ENCODE results near the gene QKI. TPM values are rescaled to one million over a fixed set of nuclear protein-coding genes. Genes with fewer than 3 reads are reported as not detected.

QKI gene
- total RNA-seq, 1 donor from 2014 or later, result 204 TPM

GRCh38 chr6:163545370-163545769 lies 130.9 kb downstream of the QKI start:
- Histone ChIP-seq H3K27ac (ENCODE audit: low read depth, low read length) (no peak overlapping the region), H3K4me2 (ENCODE audit: low read length) (no peak overlapping the region), H3K79me2 (ENCODE audit: insufficient read depth, low read length) (peaks cover 96% of the 10 kb centered on the region), H3K4me3 (ENCODE audit: insufficient read depth, low read depth, low read length) (no peak overlapping the region), H3K9ac (ENCODE audit: low read length) (no peak overlapping the region), H3K4me1 (ENCODE audit: insufficient read depth, low read length) (no peaks in the 10 kb centered on the region), H2AFZ (ENCODE audit: low read depth, low read length) (no peak overlapping the region), H3K9me3 (ENCODE audit: insufficient read depth, low read depth, low read length) (no peaks in the 10 kb centered on the region), H3K36me3 (ENCODE audit: insufficient read depth, low read length) (no peaks in the 10 kb centered on the region), H3K27me3 (ENCODE audit: insufficient read depth, low read length) (no peaks in the 10 kb centered on the region), H4K20me1 (ENCODE audit: insufficient read depth, low read length) (peaks cover 54% of the 10 kb centered on the region)
- H3K27ac Mint-ChIP-seq (ENCODE audit: unreplicated experiment), result no peak overlapping the region
- H3K4me3 Mint-ChIP-seq (ENCODE audit: unreplicated experiment), result no peak overlapping the region
- DNase-seq (ENCODE audit: low read depth) (no peak), FAIRE-seq (no peak)
- TF ChIP-seq CTCF (IDR thresholded peaks at IDR 0.05; ENCODE audit: insufficient read depth, low read depth, low read length) (no peak), EZH2 (IDR thresholded peaks at IDR 0.05; ENCODE audit: insufficient read depth, low read length) (no peak)
- no peaks in the 10 kb centered on the region for H3K9me3 Mint-ChIP-seq (ENCODE audit: unreplicated experiment)
- peaks cover 17% of the 10 kb centered on the region for H3K4me1 Mint-ChIP-seq (ENCODE audit: low read depth, unreplicated experiment)
- peaks cover 4% of the 10 kb centered on the region for H3K36me3 Mint-ChIP-seq (ENCODE audit: low read depth, unreplicated experiment)
- H3K27me3 Mint-ChIP-seq (ENCODE audit: low read depth, unreplicated experiment), result no peaks in the 10 kb centered on the region

- Mint-ChIP-seq H3K4me1 (ENCODE audit: low read depth, unreplicated experiment) (peaks cover 17% of the 10 kb centered on the region), H3K36me3 (ENCODE audit: low read depth, unreplicated experiment) (peaks cover 6% of the 10 kb centered on the region), H3K27ac (ENCODE audit: unreplicated experiment) (no peak overlapping the region), H3K9me3 (ENCODE audit: unreplicated experiment) (no peaks in the 10 kb centered on the region), H3K27me3 (ENCODE audit: low read depth, unreplicated experiment) (no peaks in the 10 kb centered on the region), H3K4me3 (ENCODE audit: unreplicated experiment) (no peak overlapping the region)
- DNase-seq (ENCODE audit: low read depth) (no peak), FAIRE-seq (peak; percentile 23)
- H4K20me1 ChIP-seq (ENCODE audit: insufficient read depth, low read length), result peaks cover 59% of the 10 kb centered on the region
- no peaks in the 10 kb centered on the region for H3K27me3 ChIP-seq (ENCODE audit: insufficient read depth, low read length)
- no peak overlapping the region for H2AFZ ChIP-seq (ENCODE audit: low read depth, low read length)
- no peak overlapping the region for H3K4me3 ChIP-seq (ENCODE audit: insufficient read depth, low read depth, low read length)
- no peaks in the 10 kb centered on the region for H3K36me3 ChIP-seq (ENCODE audit: insufficient read depth, low read length)
- TF ChIP-seq EZH2 (IDR thresholded peaks at IDR 0.05; ENCODE audit: insufficient read depth, low read length) (no peak), CTCF (IDR thresholded peaks at IDR 0.05; ENCODE audit: insufficient read depth, low read depth, low read length) (no peak)
- H3K27ac ChIP-seq (ENCODE audit: low read depth, low read length), result no peak overlapping the region
- H3K4me2 ChIP-seq (ENCODE audit: low read length), result no peak overlapping the region
- no peaks in the 10 kb centered on the region for H3K9me3 ChIP-seq (ENCODE audit: insufficient read depth, low read depth, low read length)
- H3K79me2 ChIP-seq (ENCODE audit: insufficient read depth, low read length), result peaks cover 90% of the 10 kb centered on the region
- no peak overlapping the region for H3K9ac ChIP-seq (ENCODE audit: low read length)
- H3K4me1 ChIP-seq (ENCODE audit: insufficient read depth, low read length), result no peaks in the 10 kb centered on the region
Measured at GRCh38 chr6:163547287-163547686, 132.8 kb downstream of the QKI start.

- TF ChIP-seq EZH2 (IDR thresholded peaks at IDR 0.05; ENCODE audit: insufficient read depth, low read length) (no peak), CTCF (IDR thresholded peaks at IDR 0.05; ENCODE audit: insufficient read depth, low read depth, low read length) (no peak)
- Histone ChIP-seq H2AFZ (ENCODE audit: low read depth, low read length) (no peak overlapping the region), H3K9me3 (ENCODE audit: insufficient read depth, low read depth, low read length) (no peaks in the 10 kb centered on the region), H3K27ac (ENCODE audit: low read depth, low read length) (no peak overlapping the region), H3K36me3 (ENCODE audit: insufficient read depth, low read length) (no peaks in the 10 kb centered on the region), H3K4me3 (ENCODE audit: insufficient read depth, low read depth, low read length) (no peak overlapping the region), H3K9ac (ENCODE audit: low read length) (no peak overlapping the region), H4K20me1 (ENCODE audit: insufficient read depth, low read length) (peaks cover 57% of the 10 kb centered on the region), H3K27me3 (ENCODE audit: insufficient read depth, low read length) (no peaks in the 10 kb centered on the region), H3K4me2 (ENCODE audit: low read length) (no peak overlapping the region), H3K4me1 (ENCODE audit: insufficient read depth, low read length) (no peaks in the 10 kb centered on the region), H3K79me2 (ENCODE audit: insufficient read depth, low read length) (peaks cover 86% of the 10 kb centered on the region)
- Mint-ChIP-seq H3K36me3 (ENCODE audit: low read depth, unreplicated experiment) (peaks cover 6% of the 10 kb centered on the region), H3K27ac (ENCODE audit: unreplicated experiment) (peak overlapping the region; percentile 10), H3K9me3 (ENCODE audit: unreplicated experiment) (no peaks in the 10 kb centered on the region), H3K4me3 (ENCODE audit: unreplicated experiment) (no peak overlapping the region), H3K4me1 (ENCODE audit: low read depth, unreplicated experiment) (peaks cover 17% of the 10 kb centered on the region), H3K27me3 (ENCODE audit: low read depth, unreplicated experiment) (no peaks in the 10 kb centered on the region)
- no peak for DNase-seq (ENCODE audit: low read depth)
- no peak for FAIRE-seq
Measured at GRCh38 chr6:163548624-163549023, 134.1 kb downstream of the QKI start.
